LNCAP (cell line): ENCODE results near the gene ABHD6.

Experiments
- CTCF ChIP-seq: fragments of 450-650 bp; IDR thresholded peaks from 2 replicates; pipeline ENCODE4 v1.5.1; 2017; ENCODE audit warnings: mild to moderate bottlenecking

The ABHD6 gene

GRCh38 chr3:58332575-58333188 lies 95.1 kb downstream of the ABHD6 start, which contains the start of gene PXK:
TSS of gene PXK (plus strand) at chr3:58332892. CDS start at chr3:58332989, 97 bp downstream.
- TF ChIP-seq CTCF, result no peak

- peak; percentile 36; the same call in 1 of the 2 replicates for TF ChIP-seq CTCF
Measured at GRCh38 chr3:58333206-58334012, 95.8 kb downstream of the ABHD6 start.

- no peak for TF ChIP-seq CTCF
Measured at GRCh38 chr3:58334013-58334321, 96.4 kb downstream of the ABHD6 start.

GRCh38 chr3:58334506-58334884 lies 96.9 kb downstream of the ABHD6 start:
- TF ChIP-seq CTCF, result no peak

- TF ChIP-seq CTCF, result no peak
Measured at GRCh38 chr3:58335652-58335947, 98.0 kb downstream of the ABHD6 start.

- no peak for TF ChIP-seq CTCF
Measured at GRCh38 chr3:58336135-58336882, 98.7 kb downstream of the ABHD6 start.

GRCh38 chr3:58337190-58337589 lies 99.6 kb downstream of the ABHD6 start:
- no peak for TF ChIP-seq CTCF
